ENCODE results near the gene PAX4.
A peak's percentile ranks its signal among the peaks of the same experiment; 100 is the strongest.

The PAX4 gene

GRCh38 chr7:127648986-127649385 is 31.0 kb upstream of the PAX4 start:
- Mint-ChIP-seq H3K9me3 (no peaks in the 10 kb centered on the region), H3K4me1 (peaks cover 21% of the 10 kb centered on the region), H3K27me3 (no peaks in the 10 kb centered on the region), H3K27ac (no peak overlapping the region), H3K4me3 (no peak overlapping the region), H3K36me3 (ENCODE audit: low read depth) (peaks cover 11% of the 10 kb centered on the region)
- DNase-seq (no peak), ATAC-seq (no peak)

DNA sequence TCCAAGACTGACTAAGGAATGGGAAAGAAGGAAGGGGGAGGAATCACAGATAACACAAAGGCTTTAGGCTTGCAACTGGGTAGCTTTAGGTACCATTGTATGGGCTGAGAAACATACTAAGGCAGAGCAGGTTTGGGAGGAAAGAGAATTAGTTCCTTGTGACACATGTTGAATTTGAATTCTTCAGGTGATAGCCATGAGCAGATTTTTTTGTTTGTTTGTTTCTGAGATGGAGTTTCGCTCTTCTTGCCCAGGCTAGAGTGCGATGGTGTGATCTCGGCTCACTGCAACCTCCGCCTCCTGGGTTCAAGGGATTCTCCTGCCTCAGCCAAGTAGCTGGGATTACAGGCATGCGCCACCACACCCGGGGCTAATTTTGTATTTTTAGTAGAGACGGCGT is 29.7 kb upstream of the PAX4 start:
- Mint-ChIP-seq H3K27ac (no peak overlapping the region), H3K36me3 (ENCODE audit: low read depth) (peaks cover 2% of the 10 kb centered on the region), H3K4me1 (peaks cover 9% of the 10 kb centered on the region), H3K4me3 (no peak overlapping the region), H3K9me3 (no peaks in the 10 kb centered on the region), H3K27me3 (no peaks in the 10 kb centered on the region)
- DNase-seq (no peak), ATAC-seq (no peak)

GRCh38 chr7:127644484-127644883 is 26.5 kb upstream of the PAX4 start:
- Mint-ChIP-seq H3K4me1 (no peaks in the 10 kb centered on the region), H3K36me3 (ENCODE audit: low read depth) (no peaks in the 10 kb centered on the region), H3K9me3 (no peaks in the 10 kb centered on the region), H3K27ac (no peak overlapping the region), H3K4me3 (no peak overlapping the region), H3K27me3 (peaks cover 6% of the 10 kb centered on the region)
- DNase-seq (no peak), ATAC-seq (no peak)

GRCh38 chr7:127638197-127638596 is 20.3 kb upstream of the PAX4 start:
- H3K4me3 Mint-ChIP-seq = no peak overlapping the region
- no peaks in the 10 kb centered on the region for H3K9me3 Mint-ChIP-seq
- no peak for ATAC-seq
- H3K4me1 Mint-ChIP-seq = peaks cover 7% of the 10 kb centered on the region
- DNase-seq = no peak
- H3K36me3 Mint-ChIP-seq (ENCODE audit: low read depth) = no peaks in the 10 kb centered on the region
- H3K27me3 Mint-ChIP-seq = peaks cover 20% of the 10 kb centered on the region
- no peak overlapping the region for H3K27ac Mint-ChIP-seq

- Mint-ChIP-seq H3K9me3 (no peaks in the 10 kb centered on the region), H3K36me3 (ENCODE audit: low read depth) (no peaks in the 10 kb centered on the region), H3K27ac (no peak overlapping the region), H3K4me1 (peaks cover 7% of the 10 kb centered on the region), H3K4me3 (no peak overlapping the region), H3K27me3 (peaks cover 22% of the 10 kb centered on the region)
- DNase-seq = no peak
- ATAC-seq = no peak
Measured at GRCh38 chr7:127635659-127636285, 17.8 kb upstream of the PAX4 start.

GRCh38 chr7:127632276-127632910 is 14.5 kb upstream of the PAX4 start:
- Mint-ChIP-seq H3K27me3 (peaks cover 15% of the 10 kb centered on the region), H3K27ac (no peak overlapping the region), H3K9me3 (no peaks in the 10 kb centered on the region), H3K4me1 (peaks cover 7% of the 10 kb centered on the region), H3K4me3 (no peak overlapping the region), H3K36me3 (ENCODE audit: low read depth) (no peaks in the 10 kb centered on the region)
- no peak for DNase-seq
- no peak for ATAC-seq

DNA sequence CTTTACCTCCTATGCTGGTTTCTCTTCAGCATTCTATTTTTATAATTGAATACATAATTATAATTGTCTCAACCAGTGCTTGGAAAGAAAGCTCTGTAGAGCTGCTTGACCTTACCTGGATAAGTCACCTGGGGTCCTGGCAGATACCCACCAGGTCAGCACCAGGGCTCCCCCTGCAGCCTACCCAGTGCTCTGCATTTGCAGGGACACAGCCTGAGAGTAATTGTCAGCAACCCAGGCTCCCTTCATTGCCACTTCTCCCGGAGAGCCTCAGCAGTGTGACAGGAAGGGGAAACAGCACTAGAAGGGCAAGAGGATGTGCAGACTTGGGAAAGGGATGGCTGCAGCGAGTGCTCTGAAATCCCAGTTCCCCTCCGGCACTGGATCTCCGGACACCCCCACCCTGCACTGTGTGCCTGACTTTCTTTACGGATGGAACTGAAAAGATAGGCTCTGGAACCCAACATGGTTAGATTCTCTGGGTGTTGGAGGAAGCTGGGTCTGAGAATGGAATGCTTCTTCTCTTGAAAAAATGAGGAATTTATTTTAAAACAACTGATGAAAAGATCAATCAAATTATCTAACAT is 11.4 kb upstream of the PAX4 start:
- Mint-ChIP-seq H3K27me3 (peaks cover 26% of the 10 kb centered on the region), H3K36me3 (ENCODE audit: low read depth) (no peaks in the 10 kb centered on the region), H3K4me3 (no peak overlapping the region), H3K9me3 (no peaks in the 10 kb centered on the region), H3K27ac (no peak overlapping the region), H3K4me1 (no peaks in the 10 kb centered on the region)
- DNase-seq (peak; percentile 54), ATAC-seq (peak; percentile 75)

GRCh38 chr7:127628445-127628844 is 10.5 kb upstream of the PAX4 start:
- no peak overlapping the region for H3K4me3 Mint-ChIP-seq
- H3K27ac Mint-ChIP-seq = no peak overlapping the region
- H3K36me3 Mint-ChIP-seq (ENCODE audit: low read depth) = no peaks in the 10 kb centered on the region
- no peaks in the 10 kb centered on the region for H3K4me1 Mint-ChIP-seq
- H3K27me3 Mint-ChIP-seq = peaks cover 29% of the 10 kb centered on the region
- no peaks in the 10 kb centered on the region for H3K9me3 Mint-ChIP-seq
- no peak for ATAC-seq
- DNase-seq = no peak

DNA sequence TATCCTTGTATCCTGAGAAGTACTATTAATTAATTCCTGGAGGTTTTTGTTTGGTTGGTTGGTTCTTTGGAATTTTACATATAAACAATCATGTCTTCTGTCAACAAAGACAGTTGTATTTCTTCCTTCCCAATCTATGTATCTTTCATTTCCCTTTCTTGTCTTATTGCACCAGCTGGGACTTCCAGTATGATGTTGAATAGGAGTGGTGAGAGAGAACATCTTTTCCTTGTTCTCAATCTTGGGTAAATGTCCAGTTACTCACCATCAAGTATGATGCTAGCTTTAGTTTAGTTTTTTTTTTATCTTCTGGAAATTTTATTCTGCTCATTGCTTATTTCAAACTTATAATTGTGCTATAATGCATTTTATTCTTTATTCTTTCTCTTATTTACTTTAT is 7.4 kb upstream of the PAX4 start:
- peaks cover 8% of the 10 kb centered on the region for H3K4me1 Mint-ChIP-seq
- ATAC-seq = no peak

DNA sequence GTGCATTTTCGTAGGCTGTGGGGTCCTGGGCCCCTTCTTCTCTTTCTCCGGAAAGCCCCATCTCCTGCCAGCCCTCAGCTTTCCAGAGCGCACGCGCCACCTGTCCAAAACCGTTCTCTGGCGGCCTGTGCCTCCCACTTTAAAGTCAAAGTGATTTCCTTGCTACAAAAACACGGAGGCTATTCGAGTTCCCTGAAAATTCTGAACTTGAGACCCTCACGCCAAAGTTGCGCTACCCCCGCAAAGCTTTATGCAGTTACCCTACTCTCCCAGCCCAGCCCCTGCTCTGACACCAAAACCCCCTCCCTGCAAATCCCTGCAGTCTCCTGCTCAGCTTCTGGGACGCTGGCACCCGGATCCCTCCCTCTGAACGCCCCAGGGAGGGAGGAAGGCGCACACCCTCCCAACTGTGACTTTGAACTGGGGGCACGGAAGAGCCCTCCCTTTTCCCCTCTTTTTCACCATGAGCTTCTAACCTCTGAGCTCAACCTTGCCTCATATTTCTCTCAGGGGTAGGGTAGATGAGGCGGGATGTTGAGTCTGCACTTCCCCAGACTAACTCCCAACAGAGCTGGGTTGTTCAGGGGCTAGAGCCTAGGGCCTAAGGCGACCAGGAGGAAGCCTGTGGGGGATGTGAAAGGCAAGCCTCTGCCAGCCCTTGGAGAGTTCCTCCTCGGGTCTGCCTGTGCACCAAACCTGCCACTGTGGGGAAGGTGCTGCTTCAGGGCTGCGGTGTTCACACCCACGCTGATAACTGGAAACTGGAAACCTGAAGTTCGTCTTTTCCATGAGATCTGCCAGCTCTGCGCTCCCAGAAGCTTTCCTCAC is 2.7 kb upstream of the PAX4 start:
- DNase-seq (no peak), ATAC-seq (peak; percentile 37)
- Mint-ChIP-seq H3K4me1 (peaks cover 12% of the 10 kb centered on the region), H3K36me3 (ENCODE audit: low read depth) (no peaks in the 10 kb centered on the region), H3K4me3 (no peak overlapping the region), H3K27me3 (peaks cover 58% of the 10 kb centered on the region), H3K9me3 (no peaks in the 10 kb centered on the region), H3K27ac (no peak overlapping the region)

More for the DNA sequence above, 7.4 kb upstream of the PAX4 start:
- H3K36me3 Mint-ChIP-seq (ENCODE audit: low read depth) = no peaks in the 10 kb centered on the region
- no peaks in the 10 kb centered on the region for H3K9me3 Mint-ChIP-seq
- DNase-seq = no peak
- H3K4me3 Mint-ChIP-seq = no peak overlapping the region
- H3K27me3 Mint-ChIP-seq = peaks cover 36% of the 10 kb centered on the region
- no peak overlapping the region for H3K27ac Mint-ChIP-seq

DNA sequence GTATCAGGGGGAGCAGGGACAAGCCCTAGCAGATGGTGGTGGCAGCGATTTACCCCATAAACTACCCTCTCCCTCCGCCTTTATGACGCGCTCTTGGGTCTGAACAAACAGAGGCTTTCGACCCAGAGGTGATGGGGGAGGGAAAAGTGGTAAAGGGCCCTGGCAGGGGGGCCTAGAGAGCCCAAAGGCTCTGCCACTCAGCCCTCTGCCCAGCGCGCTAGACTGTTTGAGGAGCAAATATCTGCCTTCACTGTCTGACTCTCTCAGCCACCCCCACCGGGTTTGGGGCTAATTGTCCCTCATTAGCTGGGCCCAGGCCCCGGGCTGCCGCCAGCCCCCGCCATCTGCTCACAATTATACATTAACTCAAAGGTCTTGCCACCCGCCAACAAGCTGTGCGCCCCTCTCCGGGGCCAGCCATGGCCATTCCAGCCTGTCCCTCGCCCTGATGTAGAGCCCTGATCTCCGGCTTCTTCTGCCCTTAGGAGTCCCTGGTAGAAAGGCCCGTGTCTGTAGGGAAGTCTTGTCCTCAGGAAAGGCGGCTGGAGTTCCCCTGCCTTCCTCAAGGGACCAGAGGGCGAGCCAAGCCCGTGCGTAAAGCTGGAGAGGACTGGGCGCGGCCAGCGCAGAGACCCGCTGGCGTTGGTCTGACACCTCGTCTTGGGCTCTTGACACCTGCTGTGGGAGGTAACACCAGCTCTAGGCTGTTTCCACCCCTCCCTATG is 1.9 kb upstream of the PAX4 start:
- Mint-ChIP-seq H3K4me1 (peaks cover 12% of the 10 kb centered on the region), H3K9me3 (no peaks in the 10 kb centered on the region), H3K4me3 (no peak overlapping the region), H3K36me3 (ENCODE audit: low read depth) (no peaks in the 10 kb centered on the region), H3K27ac (no peak overlapping the region), H3K27me3 (peaks cover 54% of the 10 kb centered on the region)
- ATAC-seq (peak; percentile 22), DNase-seq (no peak)

- H3K4me3 Mint-ChIP-seq = no peak overlapping the region
- ATAC-seq = no peak
- peaks cover 51% of the 10 kb centered on the region for H3K27me3 Mint-ChIP-seq
- no peak overlapping the region for H3K27ac Mint-ChIP-seq
- no peaks in the 10 kb centered on the region for H3K36me3 Mint-ChIP-seq (ENCODE audit: low read depth)
- H3K4me1 Mint-ChIP-seq = peaks cover 12% of the 10 kb centered on the region
- no peak for DNase-seq
- H3K9me3 Mint-ChIP-seq = no peaks in the 10 kb centered on the region
Measured at GRCh38 chr7:127618775-127619174, 833 bp upstream of the PAX4 start.

GRCh38 chr7:127616724-127617123 is 1.2 kb downstream of the PAX4 start:
- no peak overlapping the region for H3K27ac Mint-ChIP-seq
- DNase-seq = no peak
- H3K36me3 Mint-ChIP-seq (ENCODE audit: low read depth) = no peaks in the 10 kb centered on the region
- no peak overlapping the region for H3K4me3 Mint-ChIP-seq
- H3K4me1 Mint-ChIP-seq = peaks cover 12% of the 10 kb centered on the region
- H3K9me3 Mint-ChIP-seq = no peaks in the 10 kb centered on the region
- no peak for ATAC-seq
- peaks cover 56% of the 10 kb centered on the region for H3K27me3 Mint-ChIP-seq

DNA sequence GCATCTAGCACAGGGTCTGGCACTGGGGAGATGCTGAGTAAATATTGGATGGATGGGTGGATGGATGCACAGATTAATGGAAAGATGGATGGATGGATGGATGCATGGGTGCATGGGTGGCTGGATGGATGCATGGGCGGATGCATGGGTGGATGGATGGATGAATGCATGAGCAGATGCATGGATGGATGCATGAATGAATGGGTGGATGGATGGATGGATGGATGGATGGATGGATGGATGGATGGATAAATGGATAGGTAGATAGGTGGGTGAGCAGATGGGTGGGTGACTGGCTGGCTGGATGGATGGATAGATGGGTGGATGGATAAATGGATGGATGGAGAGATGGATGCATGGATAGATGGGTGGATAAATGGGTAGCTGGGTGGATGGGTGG is 5.7 kb downstream of the PAX4 start:
- peaks cover 27% of the 10 kb centered on the region for H3K27me3 Mint-ChIP-seq
- H3K4me1 Mint-ChIP-seq = no peaks in the 10 kb centered on the region
- no peaks in the 10 kb centered on the region for H3K9me3 Mint-ChIP-seq
- DNase-seq (no peak), ATAC-seq (no peak)
- H3K4me3 Mint-ChIP-seq = no peak overlapping the region
- H3K27ac Mint-ChIP-seq = no peak overlapping the region
- H3K36me3 Mint-ChIP-seq (ENCODE audit: low read depth) = no peaks in the 10 kb centered on the region

Measured in activated naive CD8-positive, alpha-beta T cell treated with anti-CD3 and anti-CD28 coated beads, Interleukin-2, amount 50 U/mL, for 24 hours (primary cell).